ENCODE measurements around the gene ADAMTS12. TPM values are rescaled to one million over a fixed set of nuclear protein-coding genes. Genes with fewer than 3 reads are reported as not detected.

ADAMTS12 gene
- total and polyA plus RNA-seq, 2 experiments from 2014 or later: 9.1 to 17.1 TPM

DNA sequence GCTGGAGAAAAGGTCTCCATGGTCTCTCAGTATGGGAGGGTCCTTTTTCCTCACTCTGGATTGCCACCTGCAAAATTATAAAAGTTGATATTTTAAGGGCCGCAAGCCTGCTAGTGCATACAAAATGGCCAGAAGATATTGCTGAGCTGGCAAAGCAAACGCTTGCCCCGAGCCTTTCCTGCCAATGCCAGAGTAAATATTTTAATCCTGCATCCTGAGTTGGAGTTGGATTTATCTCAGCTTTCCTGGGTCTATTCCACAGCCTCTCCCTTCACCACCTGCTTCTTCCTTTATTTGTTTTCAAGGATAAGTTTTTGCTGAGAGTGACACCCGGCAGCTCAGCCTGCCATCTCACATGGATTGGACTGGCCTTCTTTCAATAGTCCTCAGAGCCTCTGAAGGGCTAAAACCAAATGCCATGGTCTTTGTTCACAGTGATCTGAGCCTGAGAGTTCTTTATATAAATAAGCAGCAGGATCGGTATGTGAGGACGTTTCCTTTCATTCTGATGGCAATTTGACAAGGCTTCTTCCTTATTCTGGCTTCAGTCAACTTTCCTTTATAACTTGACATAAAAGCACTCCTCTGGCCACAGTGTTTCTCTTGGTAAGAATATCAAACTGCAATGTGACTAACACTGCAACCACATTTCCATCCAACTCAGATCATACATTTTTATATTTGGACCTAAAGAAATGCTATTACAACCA lies 170.1 kb downstream of the ADAMTS12 start (continued):
- TF ChIP-seq, protein P1, sequence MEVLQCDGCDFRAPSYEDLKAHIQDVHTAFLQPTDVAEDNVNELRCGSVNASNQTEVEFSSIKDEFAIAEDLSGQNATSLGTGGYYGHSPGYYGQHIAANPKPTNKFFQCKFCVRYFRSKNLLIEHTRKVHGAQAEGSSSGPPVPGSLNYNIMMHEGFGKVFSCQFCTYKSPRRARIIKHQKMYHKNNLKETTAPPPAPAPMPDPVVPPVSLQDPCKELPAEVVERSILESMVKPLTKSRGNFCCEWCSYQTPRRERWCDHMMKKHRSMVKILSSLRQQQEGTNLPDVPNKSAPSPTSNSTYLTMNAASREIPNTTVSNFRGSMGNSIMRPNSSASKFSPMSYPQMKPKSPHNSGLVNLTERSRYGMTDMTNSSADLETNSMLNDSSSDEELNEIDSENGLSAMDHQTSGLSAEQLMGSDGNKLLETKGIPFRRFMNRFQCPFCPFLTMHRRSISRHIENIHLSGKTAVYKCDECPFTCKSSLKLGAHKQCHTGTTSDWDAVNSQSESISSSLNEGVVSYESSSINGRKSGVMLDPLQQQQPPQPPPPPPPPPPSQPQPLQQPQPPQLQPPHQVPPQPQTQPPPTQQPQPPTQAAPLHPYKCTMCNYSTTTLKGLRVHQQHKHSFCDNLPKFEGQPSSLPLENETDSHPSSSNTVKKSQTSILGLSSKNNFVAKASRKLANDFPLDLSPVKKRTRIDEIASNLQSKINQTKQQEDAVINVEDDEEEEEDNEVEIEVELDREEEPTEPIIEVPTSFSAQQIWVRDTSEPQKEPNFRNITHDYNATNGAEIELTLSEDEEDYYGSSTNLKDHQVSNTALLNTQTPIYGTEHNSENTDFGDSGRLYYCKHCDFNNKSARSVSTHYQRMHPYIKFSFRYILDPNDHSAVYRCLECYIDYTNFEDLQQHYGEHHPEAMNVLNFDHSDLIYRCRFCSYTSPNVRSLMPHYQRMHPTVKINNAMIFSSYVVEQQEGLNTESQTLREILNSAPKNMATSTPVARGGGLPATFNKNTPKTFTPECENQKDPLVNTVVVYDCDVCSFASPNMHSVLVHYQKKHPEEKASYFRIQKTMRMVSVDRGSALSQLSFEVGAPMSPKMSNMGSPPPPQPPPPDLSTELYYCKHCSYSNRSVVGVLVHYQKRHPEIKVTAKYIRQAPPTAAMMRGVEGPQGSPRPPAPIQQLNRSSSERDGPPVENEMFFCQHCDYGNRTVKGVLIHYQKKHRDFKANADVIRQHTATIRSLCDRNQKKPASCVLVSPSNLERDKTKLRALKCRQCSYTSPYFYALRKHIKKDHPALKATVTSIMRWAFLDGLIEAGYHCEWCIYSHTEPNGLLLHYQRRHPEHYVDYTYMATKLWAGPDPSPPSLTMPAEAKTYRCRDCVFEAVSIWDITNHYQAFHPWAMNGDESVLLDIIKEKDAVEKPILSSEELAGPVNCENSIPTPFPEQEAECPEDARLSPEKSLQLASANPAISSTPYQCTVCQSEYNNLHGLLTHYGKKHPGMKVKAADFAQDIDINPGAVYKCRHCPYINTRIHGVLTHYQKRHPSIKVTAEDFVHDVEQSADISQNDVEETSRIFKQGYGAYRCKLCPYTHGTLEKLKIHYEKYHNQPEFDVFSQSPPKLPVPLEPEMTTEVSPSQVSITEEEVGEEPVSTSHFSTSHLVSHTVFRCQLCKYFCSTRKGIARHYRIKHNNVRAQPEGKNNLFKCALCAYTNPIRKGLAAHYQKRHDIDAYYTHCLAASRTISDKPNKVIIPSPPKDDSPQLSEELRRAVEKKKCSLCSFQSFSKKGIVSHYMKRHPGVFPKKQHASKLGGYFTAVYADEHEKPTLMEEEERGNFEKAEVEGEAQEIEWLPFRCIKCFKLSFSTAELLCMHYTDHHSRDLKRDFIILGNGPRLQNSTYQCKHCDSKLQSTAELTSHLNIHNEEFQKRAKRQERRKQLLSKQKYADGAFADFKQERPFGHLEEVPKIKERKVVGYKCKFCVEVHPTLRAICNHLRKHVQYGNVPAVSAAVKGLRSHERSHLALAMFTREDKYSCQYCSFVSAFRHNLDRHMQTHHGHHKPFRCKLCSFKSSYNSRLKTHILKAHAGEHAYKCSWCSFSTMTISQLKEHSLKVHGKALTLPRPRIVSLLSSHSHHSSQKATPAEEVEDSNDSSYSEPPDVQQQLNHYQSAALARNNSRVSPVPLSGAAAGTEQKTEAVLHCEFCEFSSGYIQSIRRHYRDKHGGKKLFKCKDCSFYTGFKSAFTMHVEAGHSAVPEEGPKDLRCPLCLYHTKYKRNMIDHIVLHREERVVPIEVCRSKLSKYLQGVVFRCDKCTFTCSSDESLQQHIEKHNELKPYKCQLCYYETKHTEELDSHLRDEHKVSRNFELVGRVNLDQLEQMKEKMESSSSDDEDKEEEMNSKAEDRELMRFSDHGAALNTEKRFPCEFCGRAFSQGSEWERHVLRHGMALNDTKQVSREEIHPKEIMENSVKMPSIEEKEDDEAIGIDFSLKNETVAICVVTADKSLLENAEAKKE (CRISPR knock-in tag; IDR thresholded peaks at IDR 0.05): no peak
- TF ChIP-seq, protein P2, sequence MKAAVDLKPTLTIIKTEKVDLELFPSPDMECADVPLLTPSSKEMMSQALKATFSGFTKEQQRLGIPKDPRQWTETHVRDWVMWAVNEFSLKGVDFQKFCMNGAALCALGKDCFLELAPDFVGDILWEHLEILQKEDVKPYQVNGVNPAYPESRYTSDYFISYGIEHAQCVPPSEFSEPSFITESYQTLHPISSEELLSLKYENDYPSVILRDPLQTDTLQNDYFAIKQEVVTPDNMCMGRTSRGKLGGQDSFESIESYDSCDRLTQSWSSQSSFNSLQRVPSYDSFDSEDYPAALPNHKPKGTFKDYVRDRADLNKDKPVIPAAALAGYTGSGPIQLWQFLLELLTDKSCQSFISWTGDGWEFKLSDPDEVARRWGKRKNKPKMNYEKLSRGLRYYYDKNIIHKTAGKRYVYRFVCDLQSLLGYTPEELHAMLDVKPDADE (IDR thresholded peaks at IDR 0.05): no peak
- no peak for TF ChIP-seq EZH2phosphoT487 (IDR thresholded peaks at IDR 0.05; ENCODE audit: unreplicated experiment)

DNA sequence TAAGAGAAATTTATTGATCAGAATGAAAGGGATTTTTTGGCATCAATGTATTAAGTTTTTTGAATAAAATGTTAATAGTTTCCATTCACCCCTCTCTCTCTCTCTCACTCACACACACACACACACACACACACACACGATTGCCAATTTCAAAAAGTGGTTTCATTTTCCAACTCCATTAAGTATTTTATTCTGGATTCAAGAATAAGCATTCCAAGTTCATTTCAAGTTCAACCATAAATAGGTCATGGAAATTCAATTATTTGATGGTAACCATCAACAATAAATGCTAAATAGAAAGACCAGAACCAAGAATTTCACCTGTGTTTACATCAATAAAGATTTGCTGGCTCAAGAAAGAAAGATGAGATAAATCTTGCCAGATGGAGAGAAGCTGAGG lies 171.6 kb downstream of the ADAMTS12 start:
- no peak overlapping the region for H3K27ac ChIP-seq (ENCODE audit: low read depth)
- no peaks in the 10 kb centered on the region for H3K79me2 ChIP-seq (replicated peaks; ENCODE audit: insufficient read depth)
- ATAC-seq (no peak), DNase-seq (ENCODE audit: low spot score) (no peak)
- Mint-ChIP-seq H3K9me3 (no peaks in the 10 kb centered on the region; the same call in 2 of the 3 replicates), H3K4me3 (no peak overlapping the region), H3K36me3 (ENCODE audit: low read depth) (0 out of 3 replicates have a peak, but pooled peaks cover 3% of the 10 kb centered on the region), H3K4me1 (no peaks in the 10 kb centered on the region), H3K27ac (no peak overlapping the region), H3K27me3 (ENCODE audit: insufficient read depth, low read depth, poor library complexity) (peaks cover 3% of the 10 kb centered on the region)
- no peak overlapping the region for H3K4me2 ChIP-seq
- no peaks in the 10 kb centered on the region for H3K27me3 ChIP-seq (ENCODE audit: insufficient read depth)
- H3K4me3 ChIP-seq: no peak overlapping the region
- no peak overlapping the region for H2AFZ ChIP-seq
- no peaks in the 10 kb centered on the region for H4K20me1 ChIP-seq (replicated peaks; ENCODE audit: insufficient read depth)
- H3K36me3 ChIP-seq (ENCODE audit: insufficient read depth): no peaks in the 10 kb centered on the region
- 0 out of 2 replicates have a peak, but pooled peaks cover 6% of the 10 kb centered on the region for H3K4me1 ChIP-seq (ENCODE audit: insufficient read depth)
- H3F3A ChIP-seq (replicated peaks; ENCODE audit: low read depth): no peaks in the 10 kb centered on the region
- no peaks in the 10 kb centered on the region for H3K9me2 ChIP-seq (ENCODE audit: insufficient read depth)
- TF ChIP-seq EZH2phosphoT487 (IDR thresholded peaks at IDR 0.05; ENCODE audit: unreplicated experiment) (no peak), POLR2AphosphoS5 (IDR thresholded peaks at IDR 0.05; ENCODE audit: low read depth) (no peak), JUNB (IDR thresholded peaks at IDR 0.05; ENCODE audit: unreplicated experiment) (no peak), NANOG (IDR thresholded peaks at IDR 0.05; ENCODE audit: borderline replicate concordance) (no peak), EZH2 (IDR thresholded peaks at IDR 0.05; ENCODE audit: low read depth, unreplicated experiment) (no peak)
- TF ChIP-seq, protein P2 (IDR thresholded peaks at IDR 0.05): no peak
- TF ChIP-seq, protein P3, sequence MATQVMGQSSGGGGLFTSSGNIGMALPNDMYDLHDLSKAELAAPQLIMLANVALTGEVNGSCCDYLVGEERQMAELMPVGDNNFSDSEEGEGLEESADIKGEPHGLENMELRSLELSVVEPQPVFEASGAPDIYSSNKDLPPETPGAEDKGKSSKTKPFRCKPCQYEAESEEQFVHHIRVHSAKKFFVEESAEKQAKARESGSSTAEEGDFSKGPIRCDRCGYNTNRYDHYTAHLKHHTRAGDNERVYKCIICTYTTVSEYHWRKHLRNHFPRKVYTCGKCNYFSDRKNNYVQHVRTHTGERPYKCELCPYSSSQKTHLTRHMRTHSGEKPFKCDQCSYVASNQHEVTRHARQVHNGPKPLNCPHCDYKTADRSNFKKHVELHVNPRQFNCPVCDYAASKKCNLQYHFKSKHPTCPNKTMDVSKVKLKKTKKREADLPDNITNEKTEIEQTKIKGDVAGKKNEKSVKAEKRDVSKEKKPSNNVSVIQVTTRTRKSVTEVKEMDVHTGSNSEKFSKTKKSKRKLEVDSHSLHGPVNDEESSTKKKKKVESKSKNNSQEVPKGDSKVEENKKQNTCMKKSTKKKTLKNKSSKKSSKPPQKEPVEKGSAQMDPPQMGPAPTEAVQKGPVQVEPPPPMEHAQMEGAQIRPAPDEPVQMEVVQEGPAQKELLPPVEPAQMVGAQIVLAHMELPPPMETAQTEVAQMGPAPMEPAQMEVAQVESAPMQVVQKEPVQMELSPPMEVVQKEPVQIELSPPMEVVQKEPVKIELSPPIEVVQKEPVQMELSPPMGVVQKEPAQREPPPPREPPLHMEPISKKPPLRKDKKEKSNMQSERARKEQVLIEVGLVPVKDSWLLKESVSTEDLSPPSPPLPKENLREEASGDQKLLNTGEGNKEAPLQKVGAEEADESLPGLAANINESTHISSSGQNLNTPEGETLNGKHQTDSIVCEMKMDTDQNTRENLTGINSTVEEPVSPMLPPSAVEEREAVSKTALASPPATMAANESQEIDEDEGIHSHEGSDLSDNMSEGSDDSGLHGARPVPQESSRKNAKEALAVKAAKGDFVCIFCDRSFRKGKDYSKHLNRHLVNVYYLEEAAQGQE (IDR thresholded peaks at IDR 0.05; ENCODE audit: unreplicated experiment): no peak
- TF ChIP-seq, protein P4, sequence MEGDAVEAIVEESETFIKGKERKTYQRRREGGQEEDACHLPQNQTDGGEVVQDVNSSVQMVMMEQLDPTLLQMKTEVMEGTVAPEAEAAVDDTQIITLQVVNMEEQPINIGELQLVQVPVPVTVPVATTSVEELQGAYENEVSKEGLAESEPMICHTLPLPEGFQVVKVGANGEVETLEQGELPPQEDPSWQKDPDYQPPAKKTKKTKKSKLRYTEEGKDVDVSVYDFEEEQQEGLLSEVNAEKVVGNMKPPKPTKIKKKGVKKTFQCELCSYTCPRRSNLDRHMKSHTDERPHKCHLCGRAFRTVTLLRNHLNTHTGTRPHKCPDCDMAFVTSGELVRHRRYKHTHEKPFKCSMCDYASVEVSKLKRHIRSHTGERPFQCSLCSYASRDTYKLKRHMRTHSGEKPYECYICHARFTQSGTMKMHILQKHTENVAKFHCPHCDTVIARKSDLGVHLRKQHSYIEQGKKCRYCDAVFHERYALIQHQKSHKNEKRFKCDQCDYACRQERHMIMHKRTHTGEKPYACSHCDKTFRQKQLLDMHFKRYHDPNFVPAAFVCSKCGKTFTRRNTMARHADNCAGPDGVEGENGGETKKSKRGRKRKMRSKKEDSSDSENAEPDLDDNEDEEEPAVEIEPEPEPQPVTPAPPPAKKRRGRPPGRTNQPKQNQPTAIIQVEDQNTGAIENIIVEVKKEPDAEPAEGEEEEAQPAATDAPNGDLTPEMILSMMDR (conservative IDR thresholded peaks at IDR 0.05; ENCODE audit: low read depth in 2 of 2): no peak

Measured in GM23338 (cell line).